H9 (cell line): ENCODE results near the gene C3. TPM values are rescaled to one million over a fixed set of nuclear protein-coding genes. Genes with fewer than 3 reads are reported as not detected.

ENCODE experiments used
- DNase-seq: peaks from one replicate; pipeline ENCODE4 v3.0.0-alpha.2; 2017
- H2AFZ ChIP-seq: one replicate; pipeline ENCODE4 v1.6.1; 2013; ENCODE audit warnings: mild to moderate bottlenecking, low read length, control low read depth, moderate library complexity
- H2AK5ac ChIP-seq: 2 replicates; pipeline ENCODE4 v1.6.1; 2013; ENCODE audit warnings: low read length, control low read depth, mixed read lengths; ENCODE audit not compliant: insufficient read length
- H2BK120ac ChIP-seq: one replicate; pipeline ENCODE4 v1.6.1; 2013; ENCODE audit warnings: low read depth, mild to moderate bottlenecking, low read length, control low read depth, inconsistent platforms; ENCODE audit not compliant: poor library complexity, severe bottlenecking
- H2BK12ac ChIP-seq: 2 replicates; pipeline ENCODE4 v1.6.1; 2013; ENCODE audit warnings: low read length, control low read depth, mixed read lengths, low read depth; ENCODE audit not compliant: insufficient read length
- H2BK15ac ChIP-seq: 2 replicates; pipeline ENCODE4 v1.6.1; 2013; ENCODE audit warnings: low read depth, low read length, control low read depth
- H2BK20ac ChIP-seq: one replicate; pipeline ENCODE4 v1.6.1; 2013; ENCODE audit warnings: low read depth, mild to moderate bottlenecking, low read length, control low read depth, inconsistent platforms; ENCODE audit not compliant: poor library complexity, severe bottlenecking
- H2BK5ac ChIP-seq: 2 replicates; pipeline ENCODE4 v1.6.1; 2013; ENCODE audit warnings: low read length, control low read depth, mixed read lengths; ENCODE audit not compliant: insufficient read length
- H3K14ac ChIP-seq: 2 replicates; pipeline ENCODE4 v1.6.1; 2013; ENCODE audit warnings: low read length, control low read depth; ENCODE audit not compliant: insufficient read depth
- H3K18ac ChIP-seq: 2 replicates; pipeline ENCODE4 v1.6.1; 2013; ENCODE audit warnings: low read depth, mild to moderate bottlenecking, mixed read lengths, low read length, control low read depth; ENCODE audit not compliant: insufficient read length
- H3K23ac ChIP-seq: 2 replicates; pipeline ENCODE4 v1.6.1; 2013; ENCODE audit warnings: low read length, control low read depth, mixed read lengths, low read depth; ENCODE audit not compliant: insufficient read length
- H3K23me2 ChIP-seq: 2 replicates; pipeline ENCODE4 v1.6.1; 2013; ENCODE audit warnings: low read depth, mild to moderate bottlenecking, mixed read lengths, low read length, control low read depth; ENCODE audit not compliant: insufficient read length, poor library complexity, severe bottlenecking
- H3K27ac ChIP-seq: 2 replicates; pipeline ENCODE4 v1.5.1; 2013; ENCODE audit warnings: low read length, control low read depth, mixed read lengths, low read depth; ENCODE audit not compliant: insufficient read length
- H3K27me3 ChIP-seq: 2 replicates; pipeline ENCODE4 v1.6.1; 2013; ENCODE audit warnings: low read length, control low read depth, inconsistent platforms; ENCODE audit not compliant: insufficient read depth
- H3K4ac ChIP-seq: 2 replicates; pipeline ENCODE4 v1.6.1; 2013; ENCODE audit warnings: low read depth, mild to moderate bottlenecking, control low read depth, inconsistent platforms, low read length, moderate library complexity
- H3K4me1 ChIP-seq: 2 replicates; pipeline ENCODE4 v1.6.1; 2013; ENCODE audit warnings: low read length, control low read depth, inconsistent platforms; ENCODE audit not compliant: insufficient read depth
- H3K4me2 ChIP-seq: 2 replicates; pipeline ENCODE4 v1.6.1; 2013; ENCODE audit warnings: low read length, control low read depth, mixed read lengths; ENCODE audit not compliant: insufficient read length, insufficient read depth
- H3K56ac ChIP-seq: 2 replicates; pipeline ENCODE4 v1.6.1; 2013; ENCODE audit warnings: low read depth, mild to moderate bottlenecking, mixed read lengths, low read length, control low read depth; ENCODE audit not compliant: insufficient read length
- H3K79me1 ChIP-seq: 2 replicates; pipeline ENCODE4 v1.6.1; 2013; ENCODE audit warnings: low read depth, mild to moderate bottlenecking, moderate library complexity, low read length, control low read depth, inconsistent platforms; ENCODE audit not compliant: insufficient read depth, poor library complexity, severe bottlenecking
- H3K79me2 ChIP-seq: 2 replicates; pipeline ENCODE4 v1.6.1; 2013; ENCODE audit warnings: low read length, control low read depth, inconsistent platforms; ENCODE audit not compliant: insufficient read depth
- H3K9ac ChIP-seq: 2 replicates; pipeline ENCODE4 v1.6.1; 2013; ENCODE audit warnings: low read length, control low read depth, mixed read lengths; ENCODE audit not compliant: insufficient read length; ENCODE audit errors: extremely low read depth
- H3K9me3 ChIP-seq: one replicate; pipeline ENCODE4 v1.6.1; 2013; ENCODE audit warnings: low read depth, low read length, inconsistent platforms; ENCODE audit not compliant: control insufficient read depth
- H3T11ph ChIP-seq: one replicate; pipeline ENCODE4 v1.6.1; 2013; ENCODE audit warnings: mild to moderate bottlenecking, low read length, control low read depth, inconsistent platforms
- H4K20me1 ChIP-seq: one replicate; pipeline ENCODE4 v1.6.1; 2013; ENCODE audit not compliant: control insufficient read depth, insufficient read length, insufficient read depth
- H4K5ac ChIP-seq: 2 replicates; pipeline ENCODE4 v1.6.1; 2013; ENCODE audit warnings: low read depth, mild to moderate bottlenecking, mixed read lengths, low read length, control low read depth; ENCODE audit not compliant: insufficient read length
- H4K8ac ChIP-seq: replicated peaks from 2 replicates; pipeline ENCODE4 v1.6.1; 2013; ENCODE audit warnings: low read length, control low read depth, mixed read lengths, low read depth; ENCODE audit not compliant: insufficient read length
- H4K91ac ChIP-seq: 2 replicates; pipeline ENCODE4 v1.6.1; 2013; ENCODE audit warnings: low read depth, mild to moderate bottlenecking, moderate library complexity, mixed read lengths, low read length, control low read depth; ENCODE audit not compliant: insufficient read length
- H3K27ac Mint-ChIP-seq, 3 experiments: 2 replicates in 2 of 3; 3 replicates in 1 of 3; pipeline ENCODE4 v1.8.0; 2020 to 2021; ENCODE audit warnings: mixed read lengths in 3 of 3, mild to moderate bottlenecking in 1 of 3, moderate library complexity in 1 of 3
- H3K27me3 Mint-ChIP-seq: 2 replicates; pipeline ENCODE4 v1.8.0; 2021; ENCODE audit warnings: low read depth, mild to moderate bottlenecking, moderate library complexity, mixed read lengths
- H3K36me3 Mint-ChIP-seq, 3 experiments: 2 replicates in 2 of 3; 3 replicates in 1 of 3; pipeline ENCODE4 v1.8.0; 2020 to 2021; ENCODE audit warnings: low read depth in 3 of 3, mixed read lengths in 3 of 3; ENCODE audit not compliant: insufficient read depth in 1 of 3
- H3K4me1 Mint-ChIP-seq, 2 experiments: 2 replicates each; pipeline ENCODE4 v1.8.0; 2020; ENCODE audit warnings: mixed read lengths in 2 of 2
- H3K4me3 Mint-ChIP-seq, 2 experiments: 2 replicates in 1 of 2; 3 replicates in 1 of 2; pipeline ENCODE4 v1.8.0; 2020 to 2021; ENCODE audit warnings: mild to moderate bottlenecking in 2 of 2, mixed read lengths in 2 of 2, moderate library complexity in 1 of 2
- H3K9me3 Mint-ChIP-seq, 2 experiments: 2 replicates in 1 of 2; 3 replicates in 1 of 2; pipeline ENCODE4 v1.8.0; 2020; ENCODE audit warnings: mild to moderate bottlenecking in 2 of 2, mixed read lengths in 2 of 2, moderate library complexity in 1 of 2
- CTCF ChIP-seq: fragments of 200-600 bp; sonication (generic); conservative IDR thresholded peaks from 3 replicates; pipeline ENCODE4 v1.8.0; 2021; ENCODE audit warnings: antibody characterized with exemption, mild to moderate bottlenecking
- WGBS: extraction: QIAGEN DNeasy Blood & Tissue Kit; methylation state at CpG from one replicate; pipeline ENCODE4 v1.1.7; 2013; ENCODE audit warnings: missing lambda C conversion rate, low lambda C conversion rate, mixed read lengths; ENCODE audit not compliant: insufficient read length; ENCODE audit errors: extremely low coverage; 5-methylcytosine and 5-hydroxymethylcytosine counted together
- total RNA-seq: library from RNA; stranded (reverse); gene quantifications from 2 replicates; pipeline ENCODE4 v1.2.1, GENCODE V29; 2021

The C3 gene
- total RNA-seq, 1 experiment from 2014 or later, result 5.9 TPM

GRCh38 chr19:6738787-6739389, 18.4 kb upstream of the C3 start:
- H2BK120ac ChIP-seq, result no peak overlapping the region
- no peak overlapping the region for H2BK5ac ChIP-seq
- DNase-seq, result no peak
- H4K5ac ChIP-seq, result no peak overlapping the region
- peak overlapping the region; percentile 92 for H3K18ac ChIP-seq
- Mint-ChIP-seq H3K4me1 (peaks cover 50 to 65% of the 10 kb centered on the region in 2 experiments), H3K9me3 (no peaks in the 10 kb centered on the region), H3K27ac (peak overlapping the region; percentile 78 to 95 (median 89); a peak in 6 of 7 replicates), H3K4me3 (peak overlapping the region; percentile 88 to 97), H3K36me3 (peaks cover 14 to 18% (median 18%) of the 10 kb centered on the region in 3 experiments), H3K27me3 (no peaks in the 10 kb centered on the region)
- no peaks in the 10 kb centered on the region for H3K79me1 ChIP-seq
- H3K23ac ChIP-seq, result no peak overlapping the region
- no peak overlapping the region for H3K4ac ChIP-seq
- H3K14ac ChIP-seq, result peak overlapping the region; percentile 92
- H3K4me1 ChIP-seq, result peaks cover 12% of the 10 kb centered on the region
- H2AFZ ChIP-seq, result no peak overlapping the region
- no peaks in the 10 kb centered on the region for H4K20me1 ChIP-seq
- H2BK20ac ChIP-seq, result no peak overlapping the region
- no peak; the same call in 2 of the 3 replicates for TF ChIP-seq CTCF
- peak overlapping the region; percentile 57; the same call in 1 of the 2 replicates for H2BK15ac ChIP-seq
- peaks cover 25% of the 10 kb centered on the region for H3K23me2 ChIP-seq
- H4K8ac ChIP-seq, result no peak overlapping the region
- H4K91ac ChIP-seq, result no peak overlapping the region
- H3K79me2 ChIP-seq, result no peaks in the 10 kb centered on the region; the same call in 1 of the 2 replicates
- no peaks in the 10 kb centered on the region for H3K9me3 ChIP-seq
- peak overlapping the region; percentile 46 for H3K9ac ChIP-seq
- H2AK5ac ChIP-seq, result no peak overlapping the region
- H3K27me3 ChIP-seq, result no peaks in the 10 kb centered on the region
- no peak overlapping the region for H3K27ac ChIP-seq
- peak overlapping the region; percentile 62 for H3T11ph ChIP-seq
- H3K4me2 ChIP-seq, result peak overlapping the region; percentile 79
- H3K56ac ChIP-seq, result no peak overlapping the region
- no CpG with 5 or more reads among the region's 24 CpGs for WGBS
- H2BK12ac ChIP-seq, result no peak overlapping the region
